Cardiac muscle cell (in vitro differentiated cells and primary cell): ENCODE results near the gene ARF3. TPM values are rescaled to one million over a fixed set of nuclear protein-coding genes. Genes with fewer than 3 reads are reported as not detected.

Source experiments
- DNase-seq, 2 donors: peaks; one replicate each; pipeline versions ENCODE4 v3.0.0 to v3.0.0-alpha.2; 2010 to 2017; ENCODE audit warnings: low read depth in 1 of 2, low spot score in 1 of 2
- H3K27ac ChIP-seq: fragments of 200-600 bp; sonication (generic); 2 replicates; pipeline ENCODE4 v1.5.1; 2016
- H3K27me3 ChIP-seq: fragments of 200-600 bp; sonication (generic); 2 replicates; pipeline ENCODE4 v1.6.0; 2016; ENCODE audit warnings: control low read depth
- H3K36me3 ChIP-seq: fragments of 200-600 bp; sonication (generic); 2 replicates; pipeline ENCODE4 v1.5.1; 2016; ENCODE audit warnings: control low read depth
- H3K4me1 ChIP-seq: fragments of 200-600 bp; sonication (generic); 2 replicates; pipeline ENCODE4 v1.8.1; 2017; ENCODE audit warnings: low read depth, mild to moderate bottlenecking, mixed run types
- H3K4me3 ChIP-seq: fragments of 200-600 bp; sonication (generic); 2 replicates; pipeline ENCODE4 v1.5.1; 2016; ENCODE audit warnings: mild to moderate bottlenecking
- H3K9me3 ChIP-seq: fragments of 200-600 bp; sonication (generic); 2 replicates; pipeline ENCODE4 v1.5.1; 2017; ENCODE audit warnings: low read depth, mild to moderate bottlenecking, control low read depth
- polyA plus RNA-seq: library from polyadenylated mRNA; unstranded; fragments of >200 nt; fragmentation: Nextera tagmentation; extraction: Ambion mirVana; gene quantifications from 2 replicates; pipeline ENCODE4 v1.2.1, GENCODE V29; 2016
- total RNA-seq: library from RNA; depleted of rRNA; stranded (reverse); fragments of >200 nt; gene quantifications from 2 replicates; pipeline ENCODE4 v1.2.3, GENCODE V29; 2016
- TF ChIP-seq, protein P1 (sequence below): IDR thresholded peaks from 2 replicates; pipeline ENCODE4 v1.5.1; 2012; ENCODE audit warnings: low read depth, mild to moderate bottlenecking, low read length

Gene ARF3
- total and polyA plus RNA-seq, 2 experiments from 2014 or later: 106 to 120 TPM

DNA sequence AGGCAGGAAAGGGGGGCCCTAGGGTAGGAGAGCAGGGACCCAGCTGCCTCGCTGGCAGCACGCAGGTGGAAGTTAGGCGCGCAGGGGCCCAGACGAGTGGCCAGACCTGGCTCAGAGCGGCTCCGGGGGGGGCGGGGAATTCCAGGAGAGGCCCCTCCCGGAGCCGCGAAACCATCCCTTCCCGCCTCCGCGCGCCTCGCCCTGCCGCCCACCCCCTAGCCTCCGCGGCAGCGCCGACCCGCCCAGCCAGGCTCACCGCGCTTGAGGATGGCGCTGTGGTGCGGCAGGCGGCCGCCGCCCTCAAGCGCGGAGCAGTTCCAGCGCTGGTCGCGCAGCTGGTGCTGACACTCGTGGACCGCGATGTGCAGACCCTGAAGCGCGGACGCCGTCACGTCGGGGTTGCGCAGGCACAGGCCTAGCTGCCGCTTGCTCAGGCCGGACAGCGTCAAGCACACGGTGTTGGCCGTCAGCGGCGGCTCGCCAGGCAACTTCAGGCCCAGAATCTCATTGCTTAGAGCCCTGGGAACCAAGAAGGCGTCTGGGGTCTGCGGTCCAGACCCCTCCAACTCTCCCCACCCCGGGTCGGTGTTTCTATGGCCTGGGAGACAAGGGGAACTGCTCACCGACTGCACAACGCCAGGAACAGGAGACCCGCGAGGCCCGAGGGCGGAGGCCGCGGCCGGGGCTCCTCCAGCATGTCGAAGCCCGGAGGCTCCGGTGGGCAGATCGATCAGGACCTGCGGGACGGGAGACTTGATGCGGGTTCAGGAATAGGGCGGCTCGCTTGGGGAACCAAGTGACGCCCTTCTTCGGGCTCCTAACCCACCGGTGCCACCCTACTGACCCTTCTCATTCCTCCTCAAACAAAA lies 12.8 kb upstream of the ARF3 start:
- Histone ChIP-seq H3K36me3 (no peaks in the 10 kb centered on the region), H3K27ac (no peak overlapping the region), H3K4me1 (peaks cover 4% of the 10 kb centered on the region), H3K9me3 (no peaks in the 10 kb centered on the region), H3K4me3 (peak overlapping the region; percentile 12), H3K27me3 (peaks cover 82% of the 10 kb centered on the region)
- DNase-seq: peak in 1 of 2 donors; percentile 58
- TF ChIP-seq, protein P1, sequence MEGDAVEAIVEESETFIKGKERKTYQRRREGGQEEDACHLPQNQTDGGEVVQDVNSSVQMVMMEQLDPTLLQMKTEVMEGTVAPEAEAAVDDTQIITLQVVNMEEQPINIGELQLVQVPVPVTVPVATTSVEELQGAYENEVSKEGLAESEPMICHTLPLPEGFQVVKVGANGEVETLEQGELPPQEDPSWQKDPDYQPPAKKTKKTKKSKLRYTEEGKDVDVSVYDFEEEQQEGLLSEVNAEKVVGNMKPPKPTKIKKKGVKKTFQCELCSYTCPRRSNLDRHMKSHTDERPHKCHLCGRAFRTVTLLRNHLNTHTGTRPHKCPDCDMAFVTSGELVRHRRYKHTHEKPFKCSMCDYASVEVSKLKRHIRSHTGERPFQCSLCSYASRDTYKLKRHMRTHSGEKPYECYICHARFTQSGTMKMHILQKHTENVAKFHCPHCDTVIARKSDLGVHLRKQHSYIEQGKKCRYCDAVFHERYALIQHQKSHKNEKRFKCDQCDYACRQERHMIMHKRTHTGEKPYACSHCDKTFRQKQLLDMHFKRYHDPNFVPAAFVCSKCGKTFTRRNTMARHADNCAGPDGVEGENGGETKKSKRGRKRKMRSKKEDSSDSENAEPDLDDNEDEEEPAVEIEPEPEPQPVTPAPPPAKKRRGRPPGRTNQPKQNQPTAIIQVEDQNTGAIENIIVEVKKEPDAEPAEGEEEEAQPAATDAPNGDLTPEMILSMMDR: peak; percentile 6

DNA sequence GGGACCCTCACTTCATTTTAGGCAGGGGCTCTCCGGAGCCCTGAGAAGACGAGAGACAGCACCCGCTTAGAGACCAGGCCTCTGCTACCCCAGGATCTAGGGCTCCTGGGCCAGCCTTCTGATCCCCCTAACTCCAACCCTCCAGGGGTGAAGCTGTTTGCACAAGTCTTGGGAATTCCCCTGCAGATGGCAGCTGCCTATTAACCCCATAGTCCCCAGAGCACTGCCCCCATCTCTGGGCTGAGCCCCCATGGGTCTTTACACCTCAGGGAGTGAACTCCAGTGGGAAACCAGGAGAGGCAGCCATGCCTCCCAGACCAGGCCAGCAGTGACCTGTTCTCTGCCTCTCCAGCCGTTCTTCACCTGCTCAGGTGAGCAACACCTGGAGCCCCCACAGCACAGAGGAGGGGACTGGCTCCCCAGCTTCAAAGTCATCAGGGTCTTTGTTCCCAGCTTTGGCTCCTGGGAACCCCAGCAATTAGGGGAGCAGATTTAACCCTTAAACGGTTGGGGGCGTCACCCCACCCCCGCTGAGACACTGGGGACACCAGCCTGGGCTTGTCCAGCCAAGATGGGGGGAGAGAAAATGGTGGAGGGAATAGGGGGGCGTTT lies 12.0 kb upstream of the ARF3 start:
- no peaks in the 10 kb centered on the region for H3K9me3 ChIP-seq
- TF ChIP-seq, protein P1: no peak
- no peak overlapping the region for H3K4me3 ChIP-seq
- no peak for DNase-seq
- no peak overlapping the region for H3K27ac ChIP-seq
- H3K36me3 ChIP-seq: no peaks in the 10 kb centered on the region
- peaks cover 74% of the 10 kb centered on the region for H3K27me3 ChIP-seq
- H3K4me1 ChIP-seq: peaks cover 4% of the 10 kb centered on the region

DNA sequence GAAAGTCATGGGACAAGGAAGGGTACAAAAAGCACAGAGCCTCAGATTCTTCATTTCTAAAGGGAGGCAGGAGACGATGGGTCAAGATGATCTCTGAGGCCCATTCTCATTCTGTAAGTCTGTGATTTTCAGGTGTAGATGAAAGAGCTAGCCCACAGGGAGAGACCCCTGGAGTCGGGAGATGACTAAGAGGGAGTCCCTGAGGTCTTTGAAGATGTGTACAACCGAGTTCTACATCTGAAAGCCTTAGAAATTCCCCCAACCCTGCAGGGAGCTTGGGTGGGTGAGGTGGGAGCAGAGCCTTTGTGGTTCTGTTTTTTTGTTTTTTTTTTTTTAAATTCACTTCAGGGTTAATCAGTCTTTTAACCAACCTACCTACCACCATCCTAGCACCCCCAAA lies 11.2 kb upstream of the ARF3 start:
- TF ChIP-seq, protein P1: no peak
- H3K27ac ChIP-seq: no peak overlapping the region
- DNase-seq: no peak
- H3K4me3 ChIP-seq: no peak overlapping the region
- H3K4me1 ChIP-seq: peaks cover 4% of the 10 kb centered on the region
- H3K9me3 ChIP-seq: no peaks in the 10 kb centered on the region
- peaks cover 66% of the 10 kb centered on the region for H3K27me3 ChIP-seq
- no peaks in the 10 kb centered on the region for H3K36me3 ChIP-seq

DNA sequence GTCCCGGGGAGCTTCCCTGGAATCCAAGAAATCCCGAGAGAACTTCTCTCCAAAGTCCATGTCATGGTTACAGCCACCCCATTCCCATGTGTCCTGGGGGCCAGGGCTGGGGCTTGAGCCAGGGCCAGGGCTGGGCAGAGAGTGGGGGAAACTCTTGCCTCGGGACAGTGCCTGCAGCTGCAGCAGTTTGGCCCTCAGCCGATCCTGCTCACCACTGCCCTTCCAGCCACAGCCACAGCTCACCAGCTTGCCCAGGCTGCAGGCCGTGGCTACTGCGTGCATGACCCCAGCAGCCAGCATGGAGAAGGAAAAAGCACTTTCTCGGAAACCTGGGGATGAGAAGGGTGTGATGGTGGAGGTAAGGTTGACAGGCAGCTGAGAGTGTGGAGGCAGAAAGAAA lies 10.7 kb upstream of the ARF3 start:
- H3K4me1 ChIP-seq: peaks cover 4% of the 10 kb centered on the region

DNA sequence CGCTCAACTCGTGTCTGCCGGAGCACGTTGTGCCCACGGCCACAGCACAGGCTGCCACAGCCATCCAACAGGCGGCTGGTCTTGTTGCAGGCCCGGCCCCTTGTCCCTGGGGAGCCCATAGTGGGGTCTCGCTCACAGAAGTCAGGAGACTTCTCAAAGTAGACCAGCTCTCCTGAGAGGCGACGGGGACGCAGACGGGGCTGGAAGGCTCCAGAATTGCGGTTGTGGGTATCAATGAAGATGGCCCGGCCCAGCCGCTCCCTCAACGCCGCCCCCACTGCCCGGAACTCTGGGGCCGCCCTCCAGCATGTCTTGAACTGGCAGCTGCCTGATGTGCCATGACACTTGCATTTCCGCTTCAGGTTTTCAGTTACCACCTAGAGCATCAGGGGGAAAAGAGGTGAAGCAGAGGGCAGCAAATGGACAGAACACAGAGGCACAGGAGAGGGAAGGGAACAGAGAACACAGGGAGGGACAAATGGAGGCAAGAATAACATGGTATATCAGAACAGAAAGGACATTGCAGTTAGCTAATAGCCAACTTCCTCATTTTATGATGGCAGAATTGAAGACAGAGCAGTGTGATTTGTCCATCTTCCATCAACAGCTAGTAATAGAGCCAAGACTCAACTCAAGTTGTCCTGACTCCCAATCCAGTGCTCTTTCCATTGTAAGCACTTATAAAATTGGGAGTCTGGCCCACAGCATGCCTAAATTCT lies 9.0 kb upstream of the ARF3 start:
- Histone ChIP-seq H3K27ac (no peak overlapping the region), H3K36me3 (no peaks in the 10 kb centered on the region), H3K9me3 (no peaks in the 10 kb centered on the region), H3K4me1 (peaks cover 4% of the 10 kb centered on the region), H3K4me3 (no peak overlapping the region), H3K27me3 (peaks cover 45% of the 10 kb centered on the region)
- no peak for DNase-seq
- TF ChIP-seq, protein P1: no peak

More for the DNA sequence above, 10.7 kb upstream of the ARF3 start:
- Histone ChIP-seq H3K27me3 (peaks cover 61% of the 10 kb centered on the region), H3K27ac (no peak overlapping the region), H3K9me3 (no peaks in the 10 kb centered on the region), H3K36me3 (no peaks in the 10 kb centered on the region), H3K4me3 (no peak overlapping the region)
- no peak for DNase-seq
- TF ChIP-seq, protein P1: no peak
